Natural killer cell (primary cell): ENCODE measurements around the gene OR3A3. TPM values are rescaled to one million over a fixed set of nuclear protein-coding genes. Genes with fewer than 3 reads are reported as not detected.
A peak's percentile ranks its signal among the peaks of the same experiment; 100 is the strongest.
"Not testable (repeated sequence)": the region's sequence is repeated elsewhere in the genome, so short reads cannot be mapped to it uniquely, and the experiment has no call there.

Experiments
- ATAC-seq, 3 donors: fragments of 150-1000 bp in 2 of 3; fragments of 200-7000 bp in 1 of 3; cut with Tn5 transposase; 1 replicate in 1 of 3; 2 replicates in 2 of 3; pipeline ENCODE4 v1.10.0; 2021; ENCODE audit warnings: mild to moderate bottlenecking in 2 of 3, moderate library complexity in 2 of 3
- DNase-seq, 2 donors: peaks; one replicate each; pipeline versions ENCODE4 v3.0.0 to v3.0.0-alpha.2; 2013 to 2021; ENCODE audit warnings: mixed read lengths in 1 of 2
- H3K27ac ChIP-seq: one replicate; pipeline ENCODE4 v1.5.1; 2013; ENCODE audit warnings: mild to moderate bottlenecking, low read length
- H3K27me3 ChIP-seq: one replicate; pipeline ENCODE4 v1.6.1; 2013; ENCODE audit warnings: low read length; ENCODE audit not compliant: control insufficient read depth, insufficient read depth
- H3K36me3 ChIP-seq: one replicate; pipeline ENCODE4 v1.6.1; 2013; ENCODE audit warnings: low read length; ENCODE audit not compliant: control insufficient read depth, insufficient read depth
- H3K4me1 ChIP-seq: one replicate; pipeline ENCODE4 v1.6.1; 2013; ENCODE audit warnings: low read length; ENCODE audit not compliant: control insufficient read depth, insufficient read depth
- H3K4me3 ChIP-seq: one replicate; pipeline ENCODE4 v1.5.1; 2013; ENCODE audit warnings: low read length
- H3K9me3 ChIP-seq: one replicate; pipeline ENCODE4 v1.6.1; 2013; ENCODE audit warnings: low read length; ENCODE audit not compliant: control insufficient read depth, insufficient read depth
- H3K27ac Mint-ChIP-seq, 2 donors: one replicate each; pipeline ENCODE4 v1.8.0; 2022; ENCODE audit warnings: mild to moderate bottlenecking in 2 of 2, mixed read lengths in 2 of 2, moderate library complexity in 1 of 2
- H3K27me3 Mint-ChIP-seq, 2 donors: one replicate each; pipeline ENCODE4 v1.8.0; 2022; ENCODE audit warnings: low read depth in 2 of 2, mixed read lengths in 2 of 2
- H3K36me3 Mint-ChIP-seq: one replicate; pipeline ENCODE4 v1.8.0; 2022; ENCODE audit warnings: mixed read lengths
- H3K4me1 Mint-ChIP-seq, 2 donors: one replicate each; pipeline ENCODE4 v1.8.0; 2022; ENCODE audit warnings: mixed read lengths in 2 of 2
- H3K4me3 Mint-ChIP-seq: one replicate; pipeline ENCODE4 v1.8.0; 2022; ENCODE audit warnings: mild to moderate bottlenecking, moderate library complexity, mixed read lengths
- H3K9me3 Mint-ChIP-seq, 2 donors: one replicate each; pipeline ENCODE4 v1.8.0; 2022; ENCODE audit warnings: mixed read lengths in 2 of 2
- CTCF ChIP-seq: fragments of 200-600 bp; IDR thresholded peaks from one replicate; pipeline ENCODE4 v1.8.0; 2022; ENCODE audit warnings: antibody characterized with exemption
- WGBS: methylation state at CpG from one replicate; pipeline ENCODE4 v1.1.7; 2013; ENCODE audit warnings: missing lambda C conversion rate; ENCODE audit not compliant: insufficient coverage; 5-methylcytosine and 5-hydroxymethylcytosine counted together
- intact Hi-C: fragments of 100-400 bp; cut with micrococcal nuclease; formaldehyde crosslinking; loops from one replicate; pipeline ENCODE4 v1.14.2; 2022
- total RNA-seq, 4 donors: library from RNA; stranded (reverse); fragments of 120-200 nt in 1 of 4; gene quantifications; one replicate each; pipeline versions ENCODE4 v1.2.3 to v1.2.4, GENCODE V29; 2013 to 2022

OR3A3 gene
- not detected for total RNA-seq
- not detected for total RNA-seq (2013)

GRCh38 chr17:3411070-3411469 is at the start of gene OR3A3:
TSS of gene OR3A3 (plus strand) at chr17:3411370.
- Histone ChIP-seq H3K4me3 (no peak within 1 kb of the TSS), H3K36me3 (no peaks in the 10 kb centered on the region), H3K27me3 (peaks cover 4% of the 10 kb centered on the region), H3K27ac (no peak within 1 kb of the TSS), H3K4me1 (peaks cover 3% of the 10 kb centered on the region), H3K9me3 (peaks cover 7% of the 10 kb centered on the region)
- peaks cover 18 to 33% of the 10 kb centered on the region in 2 donors for H3K27me3 Mint-ChIP-seq
- TF ChIP-seq CTCF, result no peak
- H3K4me3 Mint-ChIP-seq, result peak within 1 kb of the TSS; percentile 70
- intact Hi-C loops, result no loop called here
- H3K4me1 Mint-ChIP-seq, result peaks cover 6 to 11% of the 10 kb centered on the region in 2 donors
- DNase-seq, result no peak
- H3K36me3 Mint-ChIP-seq, result peaks cover 12% of the 10 kb centered on the region
- ATAC-seq, result no peak
- H3K9me3 Mint-ChIP-seq, result peaks cover 3 to 4% of the 10 kb centered on the region in 2 donors
- H3K27ac Mint-ChIP-seq, result no peak within 1 kb of the TSS
- WGBS, result 82% methylated on average over 3 of the region's 3 CpGs

GRCh38 chr17:3371167-3371566 is 40.0 kb upstream of the OR3A3 start:
- H3K27ac ChIP-seq, H3K9me3 ChIP-seq, H3K4me3 ChIP-seq, H3K27me3 ChIP-seq, ATAC-seq, intact Hi-C loops, H3K9me3 Mint-ChIP-seq, H3K36me3 ChIP-seq, DNase-seq, H3K4me3 Mint-ChIP-seq, H3K4me1 Mint-ChIP-seq, H3K4me1 ChIP-seq, H3K27ac Mint-ChIP-seq: not testable (repeated sequence)
- H3K36me3 Mint-ChIP-seq, result peaks cover 30% of the 10 kb centered on the region
- WGBS, result 100% methylated on average over 5 of the region's 31 CpGs
- H3K27me3 Mint-ChIP-seq, result peaks cover 14 to 35% of the 10 kb centered on the region in 2 donors

GRCh38 chr17:3378321-3378720 is 32.8 kb upstream of the OR3A3 start:
- H3K4me1 Mint-ChIP-seq, result no peaks in the 10 kb centered on the region
- H3K27ac Mint-ChIP-seq, result no peak overlapping the region
- no peaks in the 10 kb centered on the region for H3K9me3 Mint-ChIP-seq
- H3K4me1 ChIP-seq, result no peaks in the 10 kb centered on the region
- H3K27me3 Mint-ChIP-seq, result peaks cover 24 to 28% of the 10 kb centered on the region in 2 donors
- intact Hi-C loops, result no loop called here
- ATAC-seq (no peak), DNase-seq (no peak)
- H3K9me3 ChIP-seq, result peaks cover 3% of the 10 kb centered on the region
- TF ChIP-seq CTCF, result no peak
- H3K36me3 ChIP-seq, result no peaks in the 10 kb centered on the region
- H3K27ac ChIP-seq, result no peak overlapping the region
- H3K27me3 ChIP-seq, result no peaks in the 10 kb centered on the region
- no peak overlapping the region for H3K4me3 ChIP-seq
- WGBS, result 82% methylated on average over 8 of the region's 8 CpGs
- no peak overlapping the region for H3K4me3 Mint-ChIP-seq
- peaks cover 15% of the 10 kb centered on the region for H3K36me3 Mint-ChIP-seq

- Mint-ChIP-seq H3K4me3 (no peak overlapping the region), H3K9me3 (no peaks in the 10 kb centered on the region), H3K27ac (no peak overlapping the region), H3K27me3 (peaks cover 31 to 41% of the 10 kb centered on the region in 2 donors), H3K4me1 (peaks cover 0 to 5% of the 10 kb centered on the region in 2 donors), H3K36me3 (no peaks in the 10 kb centered on the region)
- Histone ChIP-seq H3K27ac (no peak overlapping the region), H3K9me3 (no peaks in the 10 kb centered on the region), H3K4me3 (no peak overlapping the region), H3K27me3 (peaks cover 11% of the 10 kb centered on the region), H3K4me1 (no peaks in the 10 kb centered on the region), H3K36me3 (no peaks in the 10 kb centered on the region)
- WGBS, result 85% methylated on average over 5 of the region's 5 CpGs
- no peak for TF ChIP-seq CTCF
- intact Hi-C loops, result no loop called here
- ATAC-seq (no peak), DNase-seq (no peak)
Measured at GRCh38 chr17:3381957-3382356, 29.2 kb upstream of the OR3A3 start.
